Measurements from ENCODE around the gene SOX9.

SOX9 gene

GRCh38 chr17:72152387-72152929 lies 31.6 kb downstream of the SOX9 start:
- no peaks in the 10 kb centered on the region for H3K36me3 ChIP-seq
- DNase-seq, result no peak
- peaks cover 0 to 11% (median 3%) of the 10 kb centered on the region in 4 donors for H3K4me1 ChIP-seq
- no peak for TF ChIP-seq CTCF (IDR thresholded peaks at IDR 0.05)
- no peak overlapping the region for H3K4me3 ChIP-seq
- H3K27ac ChIP-seq, result no peak overlapping the region
- intact Hi-C loops (cut with DNase I; ENCODE audit: low total_unique reads), result no loop called here
- no peaks in the 10 kb centered on the region for H3K9me3 ChIP-seq
- peaks cover 0 to 5% of the 10 kb centered on the region in 2 donors for H3K27me3 ChIP-seq

- Histone ChIP-seq H3K36me3 (no peaks in the 10 kb centered on the region), H3K9me3 (no peaks in the 10 kb centered on the region), H3K4me1 (no peaks in the 10 kb centered on the region), H3K4me3 (no peak overlapping the region), H3K27ac (no peak overlapping the region), H3K27me3 (no peaks in the 10 kb centered on the region)
- no peak for DNase-seq
- no peak for TF ChIP-seq CTCF (IDR thresholded peaks at IDR 0.05)
- intact Hi-C loops (cut with DNase I; ENCODE audit: low total_unique reads), result no loop called here
These were observed 38.4 kb downstream of the SOX9 start for GRCh38 chr17:72158895-72159885.

DNA sequence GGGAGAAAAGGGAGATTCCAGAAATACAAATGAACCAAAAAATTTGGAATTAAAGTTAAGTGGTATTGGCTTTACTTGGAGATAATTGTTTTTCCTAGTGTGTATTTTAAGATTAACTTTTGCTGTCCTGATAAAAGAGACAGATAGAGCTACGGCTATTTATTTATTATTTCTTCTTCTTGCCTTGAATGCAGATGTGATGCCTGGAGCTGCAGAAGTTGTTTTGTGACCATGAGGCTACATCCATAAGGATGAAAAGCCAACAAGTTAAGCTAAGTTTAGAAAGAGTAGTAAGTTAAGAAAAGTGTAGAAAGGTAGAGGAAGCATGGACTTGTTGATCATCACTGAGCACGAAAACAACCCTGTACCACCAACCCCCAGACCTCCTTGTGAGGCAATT lies 41.7 kb downstream of the SOX9 start:
- Histone ChIP-seq H3K27me3 (no peaks in the 10 kb centered on the region), H3K4me3 (no peak overlapping the region), H3K4me1 (no peaks in the 10 kb centered on the region), H3K9me3 (no peaks in the 10 kb centered on the region), H3K36me3 (no peaks in the 10 kb centered on the region), H3K27ac (no peak overlapping the region)
- no peak for TF ChIP-seq CTCF (IDR thresholded peaks at IDR 0.05)
- intact Hi-C loops (cut with DNase I; ENCODE audit: low total_unique reads), result no loop called here
- no peak for DNase-seq

DNA sequence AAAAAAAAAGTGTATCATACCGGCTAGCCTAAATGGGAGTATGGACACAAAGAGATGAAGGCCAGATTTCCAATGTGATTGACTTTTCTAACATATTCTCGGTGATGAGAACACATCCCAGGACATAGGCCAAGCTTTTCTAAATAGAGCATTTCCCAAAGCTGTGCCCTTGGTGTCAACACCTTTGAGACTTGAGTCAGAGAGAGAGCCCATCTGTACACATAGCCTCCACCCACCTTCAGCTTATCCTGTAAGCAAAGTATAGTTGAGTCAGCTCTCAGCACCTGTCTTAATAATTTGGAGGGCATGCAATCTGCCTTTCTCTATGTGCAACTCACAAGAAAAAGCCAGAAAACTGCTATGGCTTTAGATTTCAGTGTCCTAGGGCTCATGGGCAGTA lies 42.7 kb downstream of the SOX9 start:
- Histone ChIP-seq H3K4me1 (no peaks in the 10 kb centered on the region), H3K36me3 (no peaks in the 10 kb centered on the region), H3K9me3 (no peaks in the 10 kb centered on the region), H3K27ac (no peak overlapping the region), H3K4me3 (no peak overlapping the region), H3K27me3 (no peaks in the 10 kb centered on the region)
- no peak for DNase-seq
- intact Hi-C loops (cut with DNase I; ENCODE audit: low total_unique reads), result no loop called here
- TF ChIP-seq CTCF (IDR thresholded peaks at IDR 0.05), result no peak

- DNase-seq, result no peak
- Histone ChIP-seq H3K4me3 (no peak overlapping the region), H3K27me3 (no peaks in the 10 kb centered on the region), H3K4me1 (no peaks in the 10 kb centered on the region), H3K9me3 (no peaks in the 10 kb centered on the region), H3K36me3 (no peaks in the 10 kb centered on the region), H3K27ac (no peak overlapping the region)
- no peak for TF ChIP-seq CTCF (IDR thresholded peaks at IDR 0.05)
- intact Hi-C loops (cut with DNase I; ENCODE audit: low total_unique reads), result no loop called here
These were observed 43.4 kb downstream of the SOX9 start for GRCh38 chr17:72164158-72164739.

Measured in tibial artery (tissue), 4 donors.